ENCODE results near the gene NEUROD1.

NEUROD1 gene

DNA sequence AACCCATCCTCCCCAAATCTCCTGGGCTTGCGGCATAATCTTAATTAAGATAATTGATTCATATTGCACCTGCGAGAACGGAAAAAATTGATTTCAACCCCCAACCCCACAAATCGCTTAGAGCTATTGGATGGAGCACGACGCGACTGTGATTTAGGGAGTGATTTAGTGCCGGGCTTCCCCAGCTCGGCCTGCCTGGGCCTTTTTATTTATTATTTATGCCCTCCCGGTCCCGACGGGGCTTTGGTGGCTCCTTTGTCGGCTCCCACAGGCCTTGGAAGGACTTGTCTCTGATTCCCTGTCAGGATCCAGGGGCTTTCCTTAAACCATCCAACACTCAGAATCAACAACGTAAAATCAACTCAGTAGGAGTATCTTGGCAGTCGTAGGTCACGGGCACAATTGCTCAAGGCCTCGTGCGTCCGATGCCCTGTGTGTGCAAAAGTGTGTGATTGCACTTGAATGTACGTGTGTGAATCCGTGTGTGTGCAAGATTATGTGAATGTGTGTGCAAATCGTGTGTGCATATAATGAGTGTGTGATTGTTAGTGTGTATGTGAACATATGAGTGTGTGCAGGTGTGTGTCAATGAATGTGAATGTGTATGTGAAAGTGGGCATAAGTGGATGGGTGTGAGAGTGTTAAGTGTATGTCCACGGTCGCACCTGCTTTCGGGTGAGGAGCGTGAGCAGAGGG lies 4.3 kb upstream of the NEUROD1 start:
- TF ChIP-seq, protein P1, sequence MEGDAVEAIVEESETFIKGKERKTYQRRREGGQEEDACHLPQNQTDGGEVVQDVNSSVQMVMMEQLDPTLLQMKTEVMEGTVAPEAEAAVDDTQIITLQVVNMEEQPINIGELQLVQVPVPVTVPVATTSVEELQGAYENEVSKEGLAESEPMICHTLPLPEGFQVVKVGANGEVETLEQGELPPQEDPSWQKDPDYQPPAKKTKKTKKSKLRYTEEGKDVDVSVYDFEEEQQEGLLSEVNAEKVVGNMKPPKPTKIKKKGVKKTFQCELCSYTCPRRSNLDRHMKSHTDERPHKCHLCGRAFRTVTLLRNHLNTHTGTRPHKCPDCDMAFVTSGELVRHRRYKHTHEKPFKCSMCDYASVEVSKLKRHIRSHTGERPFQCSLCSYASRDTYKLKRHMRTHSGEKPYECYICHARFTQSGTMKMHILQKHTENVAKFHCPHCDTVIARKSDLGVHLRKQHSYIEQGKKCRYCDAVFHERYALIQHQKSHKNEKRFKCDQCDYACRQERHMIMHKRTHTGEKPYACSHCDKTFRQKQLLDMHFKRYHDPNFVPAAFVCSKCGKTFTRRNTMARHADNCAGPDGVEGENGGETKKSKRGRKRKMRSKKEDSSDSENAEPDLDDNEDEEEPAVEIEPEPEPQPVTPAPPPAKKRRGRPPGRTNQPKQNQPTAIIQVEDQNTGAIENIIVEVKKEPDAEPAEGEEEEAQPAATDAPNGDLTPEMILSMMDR (IDR thresholded peaks at IDR 0.05; ENCODE audit: insufficient read depth, low read depth, low read length, missing control alignments), result no peak
- no peak overlapping the region for H3K4me3 ChIP-seq (ENCODE audit: low read length)
- DNase-seq (ENCODE audit: low read depth), result no peak

- TF ChIP-seq, protein P1 (IDR thresholded peaks at IDR 0.05; ENCODE audit: insufficient read depth, low read depth, low read length, missing control alignments), result no peak
- peak; percentile 9 for DNase-seq (ENCODE audit: low read depth)
- no peak overlapping the region for H3K4me3 ChIP-seq (ENCODE audit: low read length)
These were observed 3.5 kb upstream of the NEUROD1 start for GRCh38 chr2:181683518-181684453.

DNA sequence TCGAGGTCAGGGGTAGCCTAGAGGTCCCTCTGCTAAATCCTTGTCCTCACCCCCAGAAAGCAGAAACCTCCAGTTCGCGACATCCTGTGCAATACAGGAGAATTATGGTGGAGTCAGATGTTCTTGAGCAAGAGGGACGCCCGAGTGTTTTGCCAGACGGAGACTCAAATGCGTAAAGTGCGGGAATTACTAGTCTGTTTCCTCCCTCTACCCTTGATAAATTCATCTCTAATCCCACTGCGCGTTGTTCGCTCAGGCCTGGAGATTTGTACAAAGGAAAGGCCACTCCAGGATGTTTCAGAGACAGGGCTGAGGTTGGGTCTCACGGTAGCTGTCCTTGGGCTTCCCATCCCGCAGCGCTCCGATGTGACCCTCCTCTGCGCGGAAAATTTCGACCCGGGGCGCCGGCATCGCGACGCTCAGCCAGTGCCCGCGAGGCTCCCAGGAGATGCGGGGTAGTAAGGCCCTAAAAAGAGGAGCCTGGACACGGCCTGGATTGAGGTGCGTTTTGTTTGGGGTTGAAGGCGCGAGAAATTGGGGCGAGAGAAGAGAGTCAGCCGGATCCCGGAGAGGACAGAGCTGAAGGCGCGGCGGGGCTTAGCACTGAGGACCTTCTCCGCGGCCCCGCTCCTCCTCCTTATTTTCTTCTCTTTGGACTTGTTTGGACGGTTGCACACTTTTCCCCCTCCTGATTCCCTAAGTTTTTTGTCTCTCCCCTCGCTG lies 2.6 kb upstream of the NEUROD1 start:
- TF ChIP-seq, protein P1 (IDR thresholded peaks at IDR 0.05; ENCODE audit: insufficient read depth, low read depth, low read length, missing control alignments), result no peak
- no peak overlapping the region for H3K4me3 ChIP-seq (ENCODE audit: low read length)
- no peak for DNase-seq (ENCODE audit: low read depth)

- no peak overlapping the region for H3K4me3 ChIP-seq (ENCODE audit: low read length)
- no peak for DNase-seq (ENCODE audit: low read depth)
- TF ChIP-seq, protein P1 (IDR thresholded peaks at IDR 0.05; ENCODE audit: insufficient read depth, low read depth, low read length, missing control alignments), result no peak
These were observed 1.9 kb upstream of the NEUROD1 start for GRCh38 chr2:181682026-181682789.

- TF ChIP-seq, protein P1 (IDR thresholded peaks at IDR 0.05; ENCODE audit: insufficient read depth, low read depth, low read length, missing control alignments), result no peak
- no peak overlapping the region for H3K4me3 ChIP-seq (ENCODE audit: low read length)
- no peak for DNase-seq (ENCODE audit: low read depth)
These were observed 857 bp upstream of the NEUROD1 start for GRCh38 chr2:181680937-181681811.
